Measurements from ENCODE around the gene RGCC. TPM values are rescaled to one million over a fixed set of nuclear protein-coding genes. Genes with fewer than 3 reads are reported as not detected.
"Not testable (repeated sequence)": the region's sequence is repeated elsewhere in the genome, so short reads cannot be mapped to it uniquely, and the experiment has no call there.

RGCC gene
- total and polyA plus RNA-seq, 3 donors from 2014 or later: 15.1 to 64.2 (median 26.5) TPM

- 79 to 88% methylated on average over 2 of the region's 2 CpGs for WGBS, 2 donors
- TF ChIP-seq POLR2A (IDR thresholded peaks at IDR 0.05) (no peak), CTCF (IDR thresholded peaks at IDR 0.05) (no peak)
- Histone ChIP-seq H3K9me3 (no peaks in the 10 kb centered on the region), H3K4me3 (no peak overlapping the region), H3K27me3 (no peaks in the 10 kb centered on the region), H3K4me1 (no peaks in the 10 kb centered on the region), H3K36me3 (ENCODE audit: low read depth, missing control alignments) (no peaks in the 10 kb centered on the region), H3K27ac (no peak overlapping the region)
- intact Hi-C loops (cut with DNase I; ENCODE audit: low total_unique reads): loop anchor here (10.0 kb wide), 1 partner anchor 236 kb away; no protein-coding TSS in a partner anchor
- DNase-seq: no peak
These were observed 38.6 kb upstream of the RGCC start for GRCh38 chr13:41418731-41419130.

GRCh38 chr13:41419206-41419605 lies 38.1 kb upstream of the RGCC start:
- Histone ChIP-seq H3K27ac (no peak overlapping the region), H3K4me1 (no peaks in the 10 kb centered on the region), H3K27me3 (no peaks in the 10 kb centered on the region), H3K4me3 (no peak overlapping the region), H3K9me3 (no peaks in the 10 kb centered on the region), H3K36me3 (ENCODE audit: low read depth, missing control alignments) (no peaks in the 10 kb centered on the region)
- DNase-seq: no peak
- intact Hi-C loops (cut with DNase I; ENCODE audit: low total_unique reads): loop anchor here (10.0 kb wide), 1 partner anchor 236 kb away; no protein-coding TSS in a partner anchor
- TF ChIP-seq CTCF (IDR thresholded peaks at IDR 0.05) (no peak), POLR2A (IDR thresholded peaks at IDR 0.05) (no peak)
- WGBS, 2 donors: 70 to 73% methylated on average over 1 of the region's 1 CpG

- no peaks in the 10 kb centered on the region for H3K36me3 ChIP-seq (ENCODE audit: low read depth, missing control alignments)
- H3K4me3 ChIP-seq: no peak overlapping the region
- no peak for DNase-seq
- no peaks in the 10 kb centered on the region for H3K27me3 ChIP-seq
- WGBS, 2 donors: 75 to 86% methylated on average over 4 of the region's 4 CpGs
- TF ChIP-seq CTCF (IDR thresholded peaks at IDR 0.05): no peak
- no peak for TF ChIP-seq POLR2A (IDR thresholded peaks at IDR 0.05)
- no peaks in the 10 kb centered on the region for H3K9me3 ChIP-seq
- no peaks in the 10 kb centered on the region for H3K4me1 ChIP-seq
- no peak overlapping the region for H3K27ac ChIP-seq
- intact Hi-C loops (cut with DNase I; ENCODE audit: low total_unique reads): no loop called here
These were observed 37.2 kb upstream of the RGCC start for GRCh38 chr13:41420146-41420545.

- H3K27me3 ChIP-seq; DNase-seq; intact Hi-C loops (cut with DNase I; ENCODE audit: low total_unique reads); H3K27ac ChIP-seq; H3K4me3 ChIP-seq; H3K9me3 ChIP-seq; H3K36me3 ChIP-seq (ENCODE audit: low read depth, missing control alignments); H3K4me1 ChIP-seq: not testable (repeated sequence)
- 77 to 78% methylated on average over 5 to 6 of the region's 6 CpGs for WGBS, 2 donors
These were observed 36.0 kb upstream of the RGCC start for GRCh38 chr13:41421330-41421729.

GRCh38 chr13:41421983-41422382 lies 35.4 kb upstream of the RGCC start:
- H3K4me3 ChIP-seq; H3K36me3 ChIP-seq (ENCODE audit: low read depth, missing control alignments); H3K27me3 ChIP-seq; H3K4me1 ChIP-seq; intact Hi-C loops (cut with DNase I; ENCODE audit: low total_unique reads); H3K27ac ChIP-seq; H3K9me3 ChIP-seq; DNase-seq: not testable (repeated sequence)
- 75 to 86% methylated on average over 7 of the region's 7 CpGs for WGBS, 2 donors

- H3K4me3 ChIP-seq; DNase-seq; intact Hi-C loops (cut with DNase I; ENCODE audit: low total_unique reads); H3K9me3 ChIP-seq; H3K4me1 ChIP-seq; H3K27me3 ChIP-seq; H3K36me3 ChIP-seq (ENCODE audit: low read depth, missing control alignments); H3K27ac ChIP-seq: not testable (repeated sequence)
- 56 to 77% methylated on average over 12 to 13 of the region's 13 CpGs for WGBS, 2 donors
These were observed 34.1 kb upstream of the RGCC start for GRCh38 chr13:41423259-41423658.

- H3K4me3 ChIP-seq; H3K9me3 ChIP-seq; H3K4me1 ChIP-seq; H3K27ac ChIP-seq; DNase-seq; intact Hi-C loops (cut with DNase I; ENCODE audit: low total_unique reads); H3K27me3 ChIP-seq; H3K36me3 ChIP-seq (ENCODE audit: low read depth, missing control alignments): not testable (repeated sequence)
- WGBS, 2 donors: 62 to 80% methylated on average over 6 of the region's 6 CpGs
These were observed 32.7 kb upstream of the RGCC start for GRCh38 chr13:41424675-41425074.
